Femur (tissue), 1 donor: ENCODE results near the gene SNX4.

Experiments used
- DNase-seq: peaks from one replicate; pipeline ENCODE4 v3.0.0-alpha.2; 2017

The SNX4 gene

GRCh38 chr3:125398952-125399351, 121.0 kb downstream of the SNX4 start:
- DNase-seq, result no peak
